T-helper 2 cell (primary cell): ENCODE results near the gene ZNF443.
A peak's percentile ranks its signal among the peaks of the same experiment; 100 is the strongest.
"Not testable (repeated sequence)": the region's sequence is repeated elsewhere in the genome, so short reads cannot be mapped to it uniquely, and the experiment has no call there.

ENCODE experiments used
- DNase-seq, 5 experiments: peaks; one replicate each; pipeline versions ENCODE4 v3.0.0 to v3.0.0-alpha.2; 2012 to 2022
- total RNA-seq, 2 donors: gene quantifications; one replicate each; lab custom pipeline; 2026; lab: John Stamatoyannopoulos, UW

Gene ZNF443
- total RNA-seq: 0.94 to 4.3 reads per million in 2 donors

GRCh38 chr19:12440541-12441316 is at the start of gene ZNF443:
ZNF443 (minus strand) TSS chr19:12441021; CDS start chr19:12440914, 107 bp downstream.
- DNase-seq: peak; percentile 86 to 99 (median 97)

GRCh38 chr19:12486265-12486783 is 45.5 kb upstream of the ZNF443 start:
- DNase-seq: not testable (repeated sequence)

GRCh38 chr19:12485571-12485970 is 44.8 kb upstream of the ZNF443 start:
- no peak for DNase-seq

GRCh38 chr19:12485052-12485416 is 44.2 kb upstream of the ZNF443 start:
- no peak for DNase-seq

GRCh38 chr19:12484371-12485051 is 43.7 kb upstream of the ZNF443 start, which contains the start of gene ZNF709:
ZNF709 (minus strand) TSS chr19:12484816; CDS start chr19:12484657, 159 bp downstream.
- DNase-seq: peak; percentile 67 to 88 (median 82)

- no peak for DNase-seq
These were observed 43.2 kb upstream of the ZNF443 start for GRCh38 chr19:12484011-12484370.

- DNase-seq: no peak
These were observed 41.7 kb upstream of the ZNF443 start for GRCh38 chr19:12482509-12482886.

GRCh38 chr19:12481781-12482508 is 41.1 kb upstream of the ZNF443 start:
- no peak for DNase-seq

- DNase-seq: no peak
These were observed 37.6 kb upstream of the ZNF443 start for GRCh38 chr19:12478234-12478941.

GRCh38 chr19:12467651-12468050 is 26.8 kb upstream of the ZNF443 start:
- not testable (repeated sequence) for DNase-seq

- no peak for DNase-seq
These were observed 24.4 kb upstream of the ZNF443 start for GRCh38 chr19:12465211-12465610.

GRCh38 chr19:12464769-12465168 is 23.9 kb upstream of the ZNF443 start:
- no peak for DNase-seq

- not testable (repeated sequence) for DNase-seq
These were observed 23.3 kb upstream of the ZNF443 start for GRCh38 chr19:12464139-12464538.

- DNase-seq: no peak
These were observed 12.7 kb upstream of the ZNF443 start for GRCh38 chr19:12453495-12453894.

GRCh38 chr19:12450844-12451243 is 10.0 kb upstream of the ZNF443 start:
- no peak for DNase-seq

GRCh38 chr19:12448808-12449207 is 8.0 kb upstream of the ZNF443 start:
- DNase-seq: no peak

GRCh38 chr19:12439686-12440540 is 908 bp downstream of the ZNF443 start:
- peak in 3 of 5 experiments; percentile 31 to 57 (median 35) for DNase-seq

GRCh38 chr19:12430726-12431299 is 10.0 kb downstream of the ZNF443 start:
- DNase-seq: peak in 1 of 5 experiments; percentile 3

GRCh38 chr19:12425888-12426274 is 14.9 kb downstream of the ZNF443 start:
- no peak for DNase-seq

- DNase-seq: no peak
These were observed 15.5 kb downstream of the ZNF443 start for GRCh38 chr19:12425236-12425887.
